A549 (cell line): ENCODE measurements around the gene RAB1B. TPM values are rescaled to one million over a fixed set of nuclear protein-coding genes. Genes with fewer than 3 reads are reported as not detected.

ENCODE experiments used
- ATAC-seq, 2 experiments: fragments of 200-7000 bp in 1 of 2; fragments of >200 bp in 1 of 2; cut with Nextera tagmentation in 1 of 2; cut with Tn5 transposase in 1 of 2; 3 replicates each; pipeline versions ENCODE4 v1.8.0 to v1.9.1; 2018 to 2020; ENCODE audit warnings: mild to moderate bottlenecking in 1 of 2, moderate library complexity in 1 of 2
- CTCF ChIA-PET: fragments of 300-600 bp; sonication (Branson Sonifier 250); formaldehyde crosslinking; extraction: SDS; loops from one replicate; lab custom pipeline; 2021; ENCODE audit warnings: antibody characterized with exemption, inconsistent platforms; lab: Yijun Ruan, JAX
- POLR2A ChIA-PET: fragments of 350-600 bp; formaldehyde crosslinking; extraction: SDS; loops from one replicate; lab custom pipeline; 2021; ENCODE audit warnings: antibody characterized with exemption, inconsistent platforms; lab: Yijun Ruan, JAX
- DNase-seq, 2 experiments: peaks; one replicate each; pipeline versions ENCODE4 v3.0.0 to v3.0.0-alpha.2; 2011 to 2016; ENCODE audit warnings: low read depth in 1 of 2, low spot score in 1 of 2
- FAIRE-seq: peaks from 2 replicates; lab custom pipeline; 2011; peaks lifted over from hg19 to GRCh38; lab: Jason Lieb, UNC
- H3K27ac ChIP-seq, 2 experiments: fragments of >200 bp; sonication (Bioruptor Twin); formaldehyde crosslinking; 3 replicates each; pipeline ENCODE4 v1.5.1; 2016 to 2017
- H3K4me1 ChIP-seq: fragments of >200 bp; sonication (Bioruptor Twin); formaldehyde crosslinking; 3 replicates; pipeline ENCODE4 v1.6.1; 2016
- H3K4me2 ChIP-seq: fragments of >200 bp; sonication (Bioruptor Twin); formaldehyde crosslinking; 3 replicates; pipeline ENCODE4 v1.6.1; 2016
- H3K4me3 ChIP-seq: fragments of >200 bp; sonication (Bioruptor Twin); formaldehyde crosslinking; 3 replicates; pipeline ENCODE4 v1.5.1; 2016
- H3K9me3 ChIP-seq: fragments of >200 bp; sonication (Bioruptor Twin); formaldehyde crosslinking; 3 replicates; pipeline ENCODE4 v1.6.1; 2016
- CBX2 ChIP-seq: fragments of 200-600 bp; sonication (generic); IDR thresholded peaks from 2 replicates; pipeline ENCODE4 v1.6.1; 2016; ENCODE audit warnings: low read depth, mild to moderate bottlenecking, borderline replicate concordance
- CTCF ChIP-seq: fragments of >200 bp; sonication (Bioruptor Twin); formaldehyde crosslinking; IDR thresholded peaks from 3 replicates; pipeline ENCODE4 v1.5.1; 2016
- EHMT2 ChIP-seq: fragments of 200-600 bp; sonication (generic); IDR thresholded peaks from 2 replicates; pipeline ENCODE4 v1.6.1; 2016; ENCODE audit warnings: antibody characterized with exemption, low read depth, mild to moderate bottlenecking, moderate library complexity
- ESRRA ChIP-seq: fragments of 150-350 bp; IDR thresholded peaks from 2 replicates; pipeline ENCODE4 v1.6.1; 2014; ENCODE audit warnings: mild to moderate bottlenecking, low read length, borderline replicate concordance
- FOSB ChIP-seq: fragments of 250-450 bp; sonication (Bioruptor Pico); IDR thresholded peaks from 2 replicates; pipeline ENCODE4 v1.5.0; 2020; ENCODE audit warnings: mild to moderate bottlenecking, moderate library complexity
- FOSL2 ChIP-seq, 2 experiments: fragments of 450-650 bp in 1 of 2; fragments of >200 bp in 1 of 2; sonication (Bioruptor Twin) in 1 of 2; formaldehyde crosslinking; IDR thresholded peaks; 2 replicates each; pipeline versions ENCODE4 v1.5.0 to v1.6.1; 2016 to 2020; ENCODE audit warnings: mild to moderate bottlenecking in 1 of 2, moderate library complexity in 1 of 2
- GATA3 ChIP-seq: IDR thresholded peaks from 2 replicates; pipeline ENCODE4 v1.6.1; 2012; ENCODE audit warnings: borderline replicate concordance
- HDAC2 ChIP-seq: fragments of 200-600 bp; sonication (generic); IDR thresholded peaks from 2 replicates; pipeline ENCODE4 v1.6.1; 2016
- HES2 ChIP-seq: fragments of >200 bp; sonication (Bioruptor Twin); formaldehyde crosslinking; IDR thresholded peaks from 2 replicates; pipeline ENCODE4 v1.6.1; 2016
- HOXA7 ChIP-seq: fragments of 250-450 bp; sonication (Bioruptor Pico); IDR thresholded peaks from 2 replicates; pipeline ENCODE4 v1.5.0; 2020; ENCODE audit warnings: mild to moderate bottlenecking, moderate library complexity
- HOXB13 ChIP-seq: fragments of 250-450 bp; sonication (Bioruptor Pico); IDR thresholded peaks from 2 replicates; pipeline ENCODE4 v1.5.0; 2020; ENCODE audit warnings: low read depth, mild to moderate bottlenecking, moderate library complexity
- KDM5A ChIP-seq: fragments of 200-600 bp; sonication (generic); IDR thresholded peaks from 2 replicates; pipeline ENCODE4 v1.6.1; 2016; ENCODE audit warnings: antibody characterized with exemption, mild to moderate bottlenecking
- MAFK ChIP-seq: fragments of 450-650 bp; IDR thresholded peaks from 2 replicates; pipeline ENCODE4 v1.6.1; 2014; ENCODE audit not compliant: partially characterized antibody
- MAZ ChIP-seq: fragments of 150-350 bp; IDR thresholded peaks from 2 replicates; pipeline ENCODE4 v1.6.1; 2014; ENCODE audit warnings: antibody characterized with exemption, low read depth, low read length, borderline replicate concordance
- NPAS2 ChIP-seq: fragments of 250-450 bp; sonication (Bioruptor Pico); IDR thresholded peaks from 2 replicates; pipeline ENCODE4 v1.8.0; 2022; ENCODE audit warnings: mild to moderate bottlenecking, moderate library complexity, borderline replicate concordance
- NR3C1 ChIP-seq: fragments of >200 bp; sonication (Bioruptor Twin); formaldehyde crosslinking; IDR thresholded peaks from 3 replicates; pipeline ENCODE4 v1.6.1; 2017
- PBX3 ChIP-seq: IDR thresholded peaks from 2 replicates; pipeline ENCODE4 v1.6.1; 2012
- PHF8 ChIP-seq: fragments of 200-600 bp; sonication (generic); IDR thresholded peaks from 2 replicates; pipeline ENCODE4 v1.6.1; 2016; ENCODE audit warnings: low read depth, mild to moderate bottlenecking, antibody characterized with exemption, moderate library complexity, borderline replicate concordance
- POLR2A ChIP-seq: IDR thresholded peaks from 2 replicates; pipeline ENCODE4 v1.6.1; 2012; ENCODE audit warnings: mild to moderate bottlenecking, low read length
- RCOR1 ChIP-seq: fragments of 150-350 bp; IDR thresholded peaks from 2 replicates; pipeline ENCODE4 v1.6.1; 2014; ENCODE audit warnings: antibody characterized with exemption, low read length, low read depth
- REST ChIP-seq: fragments of 200-600 bp; sonication (generic); IDR thresholded peaks from 2 replicates; pipeline ENCODE4 v1.6.1; 2016; ENCODE audit warnings: antibody characterized with exemption, mild to moderate bottlenecking, moderate library complexity
- RFX5 ChIP-seq: fragments of 450-650 bp; IDR thresholded peaks from 2 replicates; pipeline ENCODE4 v1.7.1; 2014; ENCODE audit warnings: antibody characterized with exemption, mild to moderate bottlenecking, moderate library complexity
- RNF2 ChIP-seq: fragments of 200-600 bp; sonication (generic); IDR thresholded peaks from 2 replicates; pipeline ENCODE4 v1.6.1; 2016; ENCODE audit warnings: low read depth, mild to moderate bottlenecking, antibody characterized with exemption, moderate library complexity, borderline replicate concordance
- ZC3H11A ChIP-seq: fragments of 450-650 bp; IDR thresholded peaks from 2 replicates; pipeline ENCODE4 v1.6.1; 2014; ENCODE audit warnings: antibody characterized with exemption, mild to moderate bottlenecking
- ZFP36 ChIP-seq: fragments of 450-650 bp; IDR thresholded peaks from 2 replicates; pipeline ENCODE4 v1.6.1; 2014; ENCODE audit warnings: borderline replicate concordance; ENCODE audit not compliant: partially characterized antibody
- ZNF302 ChIP-seq: fragments of 250-450 bp; sonication (Bioruptor Pico); IDR thresholded peaks from 2 replicates; pipeline ENCODE4 v1.9.0; 2021; ENCODE audit warnings: inconsistent platforms, mild to moderate bottlenecking, moderate library complexity
- ZSCAN20 ChIP-seq: fragments of 250-450 bp; sonication (Bioruptor Pico); IDR thresholded peaks from 2 replicates; pipeline ENCODE4 v1.8.0; 2022; ENCODE audit warnings: mild to moderate bottlenecking, moderate library complexity
- WGBS: methylation state at CpG from one replicate; pipeline ENCODE4 v1.1.6; 2017; ENCODE audit errors: missing lambda C conversion rate; 5-methylcytosine and 5-hydroxymethylcytosine counted together
- polyA plus RNA-seq, 4 experiments: library from polyadenylated mRNA; depleted of rRNA in 3 of 4; stranded (reverse); fragments of >200 nt; fragmentation: RNase III in 1 of 4; extraction: RNeasy Plus Mini Kit Qiagen cat#74134 plus additional on column Dnase treatment in 1 of 4; gene quantifications; 2 replicates in 3 of 4; 3 replicates in 1 of 4; pipeline ENCODE4 v1.2.3, GENCODE V29; 2011 to 2017

Gene RAB1B
- polyA plus RNA-seq, 2 of the 4 experiments (the other 2 are of a cell fraction), result 87.8 to 147 TPM

- no peak for ATAC-seq
- no peak for FAIRE-seq
- POLR2A ChIA-PET, result no interaction called here
- peak overlapping the region; percentile 99 for H3K4me2 ChIP-seq
- CTCF ChIA-PET, result interaction anchor here (0.7 to 1.9 kb wide), 7 partner anchors 8 to 192 kb away, joined by 3 to 9 read pairs (median 4); no protein-coding TSS in a partner anchor
- TF ChIP-seq REST (no peak), FOSB (CRISPR knock-in tag) (no peak), CBX2 (no peak), RCOR1 (no peak), ZFP36 (no peak), MAFK (no peak), NR3C1 (no peak), PHF8 (no peak), FOSL2 (IDR thresholded peaks at IDR 0.05) (no peak), FOSL2 (CRISPR knock-in tag; IDR thresholded peaks at IDR 0.05) (no peak), ZC3H11A (no peak), POLR2A (no peak), CTCF (no peak), GATA3 (no peak)
- TF ChIP-seq, all 56 proteins: peak for 0
- H3K27ac ChIP-seq, result no peak overlapping the region
- 92% methylated on average over 2 of the region's 2 CpGs for WGBS
- peaks cover 12% of the 10 kb centered on the region for H3K4me1 ChIP-seq
- DNase-seq, result no peak
- no peaks in the 10 kb centered on the region for H3K9me3 ChIP-seq
- peak overlapping the region; percentile 88; the same call in 1 of the 3 replicates for H3K4me3 ChIP-seq
Measured at GRCh38 chr11:66259225-66259624, 9.2 kb upstream of the RAB1B start.

- ATAC-seq (no peak), DNase-seq (no peak), FAIRE-seq (no peak)
- no peak overlapping the region for H3K4me3 ChIP-seq
- H3K27ac ChIP-seq, result no peak overlapping the region
- peaks cover 12% of the 10 kb centered on the region for H3K4me1 ChIP-seq
- H3K9me3 ChIP-seq, result no peaks in the 10 kb centered on the region
- H3K4me2 ChIP-seq, result no peak overlapping the region
- WGBS, result 84% methylated on average over 4 of the region's 4 CpGs
- CTCF ChIA-PET, result interaction anchor here (0.5 to 2.5 kb wide), 9 partner anchors 8 to 778 kb away, joined by 3 to 9 read pairs (median 5); partner anchors contain the start of genes PACS1 and RAB1B
- POLR2A ChIA-PET, result no interaction called here
- TF ChIP-seq HOXA7 (no peak), HES2 (no peak), KDM5A (no peak), RFX5 (no peak), MAZ (no peak), PHF8 (no peak), REST (no peak), POLR2A (no peak), RNF2 (no peak), NPAS2 (CRISPR knock-in tag) (no peak), EHMT2 (no peak), FOSB (CRISPR knock-in tag) (no peak), NR3C1 (no peak), HDAC2 (no peak), ZNF302 (CRISPR knock-in tag) (no peak), ESRRA (no peak), PBX3 (no peak), ZSCAN20 (CRISPR knock-in tag) (no peak), HOXB13 (CRISPR knock-in tag) (no peak)
Measured at GRCh38 chr11:66259956-66260355, 8.5 kb upstream of the RAB1B start.
